PC-3 (cell line): ENCODE measurements around the gene TMEM255B. TPM values are rescaled to one million over a fixed set of nuclear protein-coding genes. Genes with fewer than 3 reads are reported as not detected.

Experiments
- ATAC-seq: fragments of 200-7000 bp; cut with Tn5 transposase; 2 replicates; pipeline ENCODE4 v1.9.1; 2020; ENCODE audit warnings: mild to moderate bottlenecking, moderate library complexity
- BruUV-seq: library from RNA; stranded (reverse); fragments of 400-500 nt; replicated peaks from 2 replicates; lab custom pipeline; 2021; lab: Mats Ljungman, UMichigan
- CTCF ChIA-PET: fragments of 300-600 bp; sonication (Branson Sonifier 250); formaldehyde crosslinking; loops from one replicate; lab custom pipeline; 2022; ENCODE audit warnings: antibody characterized with exemption; lab: Charles Lee
- POLR2A ChIA-PET: fragments of 300-600 bp; sonication (Branson Sonifier 250); formaldehyde crosslinking; loops from one replicate; lab custom pipeline; 2022; ENCODE audit warnings: antibody characterized with exemption; ENCODE audit not compliant: unreplicated experiment; lab: Charles Lee
- DNase-seq: peaks from one replicate; pipeline ENCODE4 v3.0.0-alpha.2; 2015
- H2AFZ ChIP-seq: fragments of 300-600 bp; sonication (generic); 2 replicates; pipeline ENCODE4 v1.6.0; 2016; ENCODE audit warnings: antibody characterized with exemption, low read length
- H3F3A ChIP-seq: fragments of 300-600 bp; sonication (generic); one replicate; pipeline ENCODE4 v1.6.0; 2017; ENCODE audit warnings: antibody characterized with exemption, low read length, control low read depth, mild to moderate bottlenecking; ENCODE audit not compliant: unreplicated experiment
- H3K27ac ChIP-seq: fragments of 300-600 bp; sonication (generic); 2 replicates; pipeline ENCODE4 v1.5.1; 2016; ENCODE audit warnings: mild to moderate bottlenecking, low read length
- H3K27me3 ChIP-seq: fragments of 300-600 bp; sonication (generic); 2 replicates; pipeline ENCODE4 v1.6.1; 2016; ENCODE audit warnings: low read length, mixed read lengths
- H3K36me3 ChIP-seq: fragments of 300-600 bp; sonication (generic); 2 replicates; pipeline ENCODE4 v1.6.1; 2016; ENCODE audit warnings: low read depth, mixed run types, low read length, mixed read lengths
- H3K4me1 ChIP-seq: fragments of 300-600 bp; sonication (generic); 2 replicates; pipeline ENCODE4 v1.5.1; 2016; ENCODE audit warnings: low read length; ENCODE audit not compliant: insufficient read depth
- H3K4me2 ChIP-seq: fragments of 300-600 bp; sonication (generic); 2 replicates; pipeline ENCODE4 v1.6.0; 2016; ENCODE audit warnings: low read length
- H3K4me3 ChIP-seq: fragments of 300-600 bp; sonication (generic); 2 replicates; pipeline ENCODE4 v1.5.1; 2016; ENCODE audit warnings: mild to moderate bottlenecking, low read length, mixed read lengths
- H3K79me2 ChIP-seq: fragments of 300-600 bp; sonication (generic); 2 replicates; pipeline ENCODE4 v1.6.1; 2017; ENCODE audit warnings: low read length, mixed read lengths
- H3K9ac ChIP-seq: fragments of 300-600 bp; sonication (generic); 2 replicates; pipeline ENCODE4 v1.6.0; 2016; ENCODE audit warnings: mild to moderate bottlenecking, low read length
- H3K9me2 ChIP-seq: fragments of 300-600 bp; sonication (generic); replicated peaks from 2 replicates; pipeline ENCODE4 v1.6.1; 2016; ENCODE audit warnings: mixed run types, low read length, mixed read lengths
- H3K9me3 ChIP-seq: fragments of 300-600 bp; sonication (generic); 2 replicates; pipeline ENCODE4 v1.6.1; 2016; ENCODE audit warnings: low read length, mixed read lengths
- H4K20me1 ChIP-seq: fragments of 300-600 bp; sonication (generic); 2 replicates; pipeline ENCODE4 v1.6.1; 2016; ENCODE audit warnings: low read length, mixed read lengths
- CTCF ChIP-seq: fragments of 300-600 bp; sonication (generic); conservative IDR thresholded peaks from 2 replicates; pipeline ENCODE4 v1.5.1; 2017; ENCODE audit warnings: antibody characterized with exemption, low read depth, mild to moderate bottlenecking, low read length
- EZH2 ChIP-seq: fragments of 300-600 bp; sonication (generic); IDR thresholded peaks from one replicate; pipeline ENCODE4 v1.6.1; 2017; ENCODE audit warnings: antibody characterized with exemption, mild to moderate bottlenecking, low read length; ENCODE audit not compliant: unreplicated experiment
- EZH2phosphoT487 ChIP-seq: fragments of 300-600 bp; sonication (generic); IDR thresholded peaks from 2 replicates; pipeline ENCODE4 v1.6.1; 2018; ENCODE audit warnings: mild to moderate bottlenecking, antibody characterized with exemption, low read length, borderline replicate concordance
- intact Hi-C: fragments of 100-400 bp; cut with micrococcal nuclease; formaldehyde crosslinking; loops from 2 replicates; pipeline ENCODE4 v1.9.0; 2023
- total RNA-seq: library from RNA; depleted of rRNA; stranded (reverse); fragments of >200 nt; gene quantifications from 2 replicates; pipeline ENCODE4 v1.2.3, GENCODE V29; 2014

The TMEM255B gene
- total RNA-seq, 1 experiment from 2014 or later: 26.9 TPM

GRCh38 chr13:113816946-113817859, 58.2 kb downstream of the TMEM255B start:
- peak; percentile 81 for DNase-seq
- H3K9me3 ChIP-seq: no peaks in the 10 kb centered on the region
- H3K4me1 ChIP-seq: peaks cover 31% of the 10 kb centered on the region
- no peaks in the 10 kb centered on the region for H3F3A ChIP-seq
- peak overlapping the region; percentile 74; the same call in 1 of the 2 replicates for H3K4me3 ChIP-seq
- ChIA-PET POLR2A (no interaction called here), CTCF (no interaction called here)
- TF ChIP-seq EZH2phosphoT487: no peak
- TF ChIP-seq CTCF: peak; percentile 66
- TF ChIP-seq EZH2: no peak
- H4K20me1 ChIP-seq: no peaks in the 10 kb centered on the region
- ATAC-seq: peak; percentile 12
- peaks cover 15% of the 10 kb centered on the region for H3K79me2 ChIP-seq
- H3K4me2 ChIP-seq: peak overlapping the region; percentile 82; the same call in 1 of the 2 replicates
- intact Hi-C loops: loop anchor here (5.0 kb wide), 2 partner anchors 35 to 410 kb away; no protein-coding TSS in a partner anchor
- H3K27ac ChIP-seq: no peak overlapping the region
- H3K27me3 ChIP-seq: no peaks in the 10 kb centered on the region
- BruUV-seq: no TSS peak
- no peaks in the 10 kb centered on the region for H3K9me2 ChIP-seq
- H2AFZ ChIP-seq: no peak overlapping the region
- H3K36me3 ChIP-seq: no peaks in the 10 kb centered on the region
- H3K9ac ChIP-seq: no peak overlapping the region

- DNase-seq (no peak), ATAC-seq (no peak)
- ChIA-PET CTCF (no interaction called here), POLR2A (no interaction called here)
- Histone ChIP-seq H3K36me3 (no peaks in the 10 kb centered on the region), H3K9me2 (no peaks in the 10 kb centered on the region), H3K27me3 (no peaks in the 10 kb centered on the region), H3K4me2 (no peak overlapping the region), H3K9me3 (no peaks in the 10 kb centered on the region), H3K79me2 (peaks cover 15% of the 10 kb centered on the region), H3K4me3 (no peak overlapping the region), H4K20me1 (no peaks in the 10 kb centered on the region), H2AFZ (no peak overlapping the region), H3K9ac (no peak overlapping the region), H3K4me1 (peaks cover 32% of the 10 kb centered on the region), H3F3A (no peaks in the 10 kb centered on the region), H3K27ac (no peak overlapping the region)
- intact Hi-C loops: loop anchor here (5.0 kb wide), 2 partner anchors 36 to 409 kb away; no protein-coding TSS in a partner anchor
- no TSS peak for BruUV-seq
- TF ChIP-seq CTCF (no peak), EZH2phosphoT487 (no peak), EZH2 (no peak)
These were observed 59.0 kb downstream of the TMEM255B start for GRCh38 chr13:113817860-113818691.
